K562 (cell line): ENCODE results near the gene DEDD. TPM values are rescaled to one million over a fixed set of nuclear protein-coding genes. Genes with fewer than 3 reads are reported as not detected.

Source experiments
- ESRRB ChIP-seq: fragments of 250-450 bp; sonication (Bioruptor Pico); IDR thresholded peaks from 2 replicates; pipeline ENCODE4 v1.5.0; 2020; ENCODE audit warnings: mild to moderate bottlenecking, moderate library complexity, borderline replicate concordance
- HDGF ChIP-seq: fragments of 450-650 bp; IDR thresholded peaks from 2 replicates; pipeline ENCODE4 v1.6.1; 2016
- NCOR1 ChIP-seq: fragments of 450-650 bp; IDR thresholded peaks from 2 replicates; pipeline ENCODE4 v1.6.1; 2016; ENCODE audit warnings: mild to moderate bottlenecking, moderate library complexity
- NKRF ChIP-seq: fragments of 450-650 bp; IDR thresholded peaks from 2 replicates; pipeline ENCODE4 v1.6.1; 2016; ENCODE audit warnings: borderline replicate concordance
- PHF8 ChIP-seq: fragments of 200-600 bp; sonication (generic); IDR thresholded peaks from 2 replicates; pipeline ENCODE4 v1.6.1; 2012; ENCODE audit warnings: mixed run types, mild to moderate bottlenecking, inconsistent platforms, low read length, moderate library complexity, borderline replicate concordance
- SMAD2 ChIP-seq: fragments of 150-350 bp; IDR thresholded peaks from 2 replicates; pipeline ENCODE4 v1.6.1; 2014; ENCODE audit warnings: low read depth, mild to moderate bottlenecking, low read length
- SRSF3 ChIP-seq: fragments of 200-400 bp; formaldehyde crosslinking; IDR thresholded peaks from 2 replicates; pipeline ENCODE4 v1.6.1; 2016; ENCODE audit warnings: mild to moderate bottlenecking, low read length, moderate library complexity; ENCODE audit not compliant: insufficient read depth
- TSC22D4 ChIP-seq: fragments of 450-650 bp; IDR thresholded peaks from 2 replicates; pipeline ENCODE4 v1.6.1; 2016; ENCODE audit warnings: missing genetic modification characterization, missing biosample characterization, control low read depth
- U2AF1 ChIP-seq: fragments of 200-400 bp; formaldehyde crosslinking; optimal IDR thresholded peaks from 2 replicates; pipeline ENCODE3; 2017; ENCODE audit warnings: mild to moderate bottlenecking, low read depth, low read length, moderate library complexity
- ZBTB40 ChIP-seq, 2 experiments: fragments of 450-650 bp in 1 of 2; sonication (generic) in 1 of 2; formaldehyde crosslinking in 1 of 2; IDR thresholded peaks; 2 replicates each; pipeline versions ENCODE4 v1.7.1 to v1.9.0; 2016 to 2022; ENCODE audit warnings: inconsistent platforms in 1 of 2, mild to moderate bottlenecking in 1 of 2, missing genetic modification reagents in 1 of 2
- ZC3H8 ChIP-seq: fragments of 450-650 bp; IDR thresholded peaks from 2 replicates; pipeline ENCODE4 v1.6.1; 2017
- ZNF263 ChIP-seq: sonication (generic); formaldehyde crosslinking; IDR thresholded peaks from 2 replicates; pipeline ENCODE4 v1.8.0; 2022; ENCODE audit warnings: mild to moderate bottlenecking, missing genetic modification reagents, borderline replicate concordance
- ZNF354B ChIP-seq: fragments of 250-450 bp; sonication (Bioruptor Pico); IDR thresholded peaks from 2 replicates; pipeline ENCODE4 v1.4.0; 2020
- polyA plus RNA-seq, 8 experiments: library from polyadenylated mRNA; depleted of rRNA in 4 of 8; stranded (reverse) in 5 of 8; unstranded in 3 of 8; fragments of >200 nt; fragmentation: Nextera tagmentation in 2 of 8; fragmentation: Illumina TruSeq in 1 of 8; extraction: Ambion mirVana in 2 of 8; extraction: Trizol in 1 of 8; gene quantifications; 2 replicates each; pipeline versions ENCODE4 v1.2.1 to v1.2.3, GENCODE V29; 2011 to 2014; ENCODE audit warnings: inconsistent platforms in 1 of 8, missing spikeins in 1 of 8
- total RNA-seq, 7 experiments: library from RNA; depleted of rRNA in 6 of 7; stranded (reverse); fragments of >200 nt in 6 of 7; fragmentation: Illumina TruSeq in 2 of 7; extraction: Trizol in 2 of 7; gene quantifications; 2 replicates each; pipeline versions ENCODE4 v1.2.1 to v1.2.3, GENCODE V29; 2011 to 2021; ENCODE audit warnings: low replicate concordance in 1 of 7
- TF ChIP-seq, protein P1 (sequence below), 2 experiments: IDR thresholded peaks; 2 replicates each; pipeline ENCODE4 v1.6.1; 2011; ENCODE audit warnings: borderline replicate concordance in 1 of 2, control low read depth in 1 of 2, low read depth in 1 of 2, low read length in 1 of 2, mild to moderate bottlenecking in 1 of 2, mixed read lengths in 1 of 2, moderate library complexity in 1 of 2; ENCODE audit not compliant: insufficient read depth in 1 of 2, insufficient read length in 1 of 2, poor library complexity in 1 of 2, severe bottlenecking in 1 of 2; ENCODE audit errors: extremely low read depth in 1 of 2

Gene DEDD
- total and polyA plus RNA-seq, 9 of the 15 experiments (the other 6 are each of a cell fraction or from before 2014, with no cell fraction given): 11.6 to 41.0 (median 16.8) TPM

DNA sequence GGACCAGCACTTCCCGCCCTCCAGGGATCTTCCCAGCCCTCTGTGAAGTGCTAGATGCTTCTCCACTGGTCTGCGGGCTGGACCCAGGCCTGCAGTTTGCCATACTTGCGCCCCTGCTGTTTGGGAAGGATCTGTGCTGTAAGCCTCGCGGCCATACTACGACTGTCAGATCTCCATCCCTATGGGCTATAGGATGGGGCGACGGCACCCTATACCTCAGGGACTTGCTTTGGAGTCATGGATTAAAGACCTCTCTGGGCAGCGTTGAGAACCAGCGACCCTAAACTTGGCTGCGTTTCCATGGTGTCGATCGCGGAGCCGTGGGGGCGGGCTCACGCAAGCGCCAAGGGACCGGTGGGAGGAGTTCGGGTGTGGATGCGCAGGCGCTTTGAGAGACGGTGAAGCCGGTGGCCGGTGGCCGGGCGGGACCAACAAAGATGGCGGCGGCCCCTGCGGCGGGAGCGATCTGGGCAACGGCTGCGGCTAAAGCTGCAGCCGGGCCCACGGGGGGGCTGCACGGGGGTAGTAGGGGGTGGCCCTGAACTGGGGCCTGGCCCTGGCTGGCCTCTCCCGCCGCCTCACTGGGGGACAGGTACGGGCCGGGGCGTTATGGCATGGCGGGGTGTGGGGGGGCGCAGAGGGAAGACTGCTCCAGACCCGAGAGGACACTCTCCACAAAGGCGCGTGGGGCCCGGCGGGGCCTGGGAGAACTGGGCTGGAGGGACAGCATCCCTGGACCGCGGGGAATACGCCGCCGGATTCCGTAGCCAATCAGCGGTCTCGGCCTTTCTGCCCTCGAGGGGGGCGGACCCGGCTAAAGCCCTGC is 26.8 kb upstream of the DEDD start, which contains the start of gene USP21 (continued):
- TF ChIP-seq ZBTB40 (IDR thresholded peaks at IDR 0.05) (no peak), ZBTB40 (CRISPR knock-in tag; IDR thresholded peaks at IDR 0.05) (no peak), PHF8 (peak; percentile 76; the same call in 1 of the 2 replicates), TSC22D4 (tag) (no peak), ZNF263 (0 out of 2 replicates have a peak, but pooled peaks have one; percentile 2), ZNF354B (no peak), HDGF (peak; percentile 82; the same call in 1 of the 2 replicates), SMAD2 (no peak), NKRF (0 out of 2 replicates have a peak, but pooled peaks have one; percentile 44), U2AF1 (no peak), NCOR1 (no peak), SRSF3 (no peak), ZC3H8 (no peak), ESRRB (CRISPR knock-in tag) (no peak)
- TF ChIP-seq, protein P1, sequence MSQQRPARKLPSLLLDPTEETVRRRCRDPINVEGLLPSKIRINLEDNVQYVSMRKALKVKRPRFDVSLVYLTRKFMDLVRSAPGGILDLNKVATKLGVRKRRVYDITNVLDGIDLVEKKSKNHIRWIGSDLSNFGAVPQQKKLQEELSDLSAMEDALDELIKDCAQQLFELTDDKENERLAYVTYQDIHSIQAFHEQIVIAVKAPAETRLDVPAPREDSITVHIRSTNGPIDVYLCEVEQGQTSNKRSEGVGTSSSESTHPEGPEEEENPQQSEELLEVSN (IDR thresholded peaks at IDR 0.05; ENCODE audit: borderline replicate concordance in 1 of 2, extremely low read depth in 1 of 2, insufficient read depth in 1 of 2, insufficient read length in 1 of 2, low read depth in 1 of 2, low read length in 1 of 2, poor library complexity in 1 of 2, severe bottlenecking in 1 of 2): peak in 1 of 2 experiments; percentile 9
